NCI-H2196 treated with DMSO at 0.1 percent for 48 hours (cell line): ENCODE results near the gene ABCG1.
"Not testable (repeated sequence)": the region's sequence is repeated elsewhere in the genome, so short reads cannot be mapped to it uniquely, and the experiment has no call there.

Experiments used
- DNase-seq: peaks from one replicate; lab custom pipeline; 2025; ENCODE audit not compliant: unreplicated experiment; lab: John Stamatoyannopoulos, UW

The ABCG1 gene

GRCh38 chr21:42218836-42219605 lies at the start of gene ABCG1:
Gene ABCG1, plus strand, starts transcription at chr21:42219140. Its CDS starts 123 bp downstream, at chr21:42219263.
- peak; percentile 36 for DNase-seq

GRCh38 chr21:42169758-42170157 lies 49.2 kb upstream of the ABCG1 start:
- no peak for DNase-seq

- DNase-seq = no peak
Measured at GRCh38 chr21:42171091-42172053, 47.6 kb upstream of the ABCG1 start.

GRCh38 chr21:42172596-42173483 lies 46.1 kb upstream of the ABCG1 start:
- DNase-seq = no peak

- DNase-seq = no peak
Measured at GRCh38 chr21:42174173-42174572, 44.8 kb upstream of the ABCG1 start.

- DNase-seq = no peak
Measured at GRCh38 chr21:42175110-42175710, 43.7 kb upstream of the ABCG1 start.

- no peak for DNase-seq
Measured at GRCh38 chr21:42176859-42177258, 42.1 kb upstream of the ABCG1 start.

GRCh38 chr21:42179316-42179715 lies 39.6 kb upstream of the ABCG1 start:
- no peak for DNase-seq

- DNase-seq = not testable (repeated sequence)
Measured at GRCh38 chr21:42180001-42180400, 38.9 kb upstream of the ABCG1 start.

GRCh38 chr21:42182713-42183371 lies 36.1 kb upstream of the ABCG1 start:
- no peak for DNase-seq

GRCh38 chr21:42183374-42184266 lies 35.3 kb upstream of the ABCG1 start:
- no peak for DNase-seq

- no peak for DNase-seq
Measured at GRCh38 chr21:42186591-42186990, 32.3 kb upstream of the ABCG1 start.

GRCh38 chr21:42187976-42188653 lies 30.8 kb upstream of the ABCG1 start:
- no peak for DNase-seq

GRCh38 chr21:42188663-42189062 lies 30.3 kb upstream of the ABCG1 start:
- DNase-seq = no peak

- DNase-seq = no peak
Measured at GRCh38 chr21:42189431-42189830, 29.5 kb upstream of the ABCG1 start.

- DNase-seq = no peak
Measured at GRCh38 chr21:42189860-42190485, 29.0 kb upstream of the ABCG1 start.

- DNase-seq = no peak
Measured at GRCh38 chr21:42190486-42190863, 28.5 kb upstream of the ABCG1 start.

GRCh38 chr21:42191064-42191463 lies 27.9 kb upstream of the ABCG1 start:
- DNase-seq = no peak
